Measurements from ENCODE around the gene MITF. TPM values are rescaled to one million over a fixed set of nuclear protein-coding genes. Genes with fewer than 3 reads are reported as not detected.

Gene MITF
- total RNA-seq, 1 donor from 2014 or later = 5.8 TPM

- no peak overlapping the region for H3K4me3 Mint-ChIP-seq (ENCODE audit: unreplicated experiment)
- no peaks in the 10 kb centered on the region for H3K36me3 Mint-ChIP-seq (ENCODE audit: unreplicated experiment)
- no peak overlapping the region for H3K27ac Mint-ChIP-seq (ENCODE audit: unreplicated experiment)
- H3K27me3 Mint-ChIP-seq (ENCODE audit: unreplicated experiment) = peaks cover 5% of the 10 kb centered on the region
- DNase-seq (ENCODE audit: extremely low spot score, unreplicated experiment) = no peak
- no peaks in the 10 kb centered on the region for H3K9me3 Mint-ChIP-seq (ENCODE audit: unreplicated experiment)
- no peak for TF ChIP-seq CTCF (IDR thresholded peaks at IDR 0.05)
- peaks cover 4% of the 10 kb centered on the region for H3K4me1 Mint-ChIP-seq (ENCODE audit: unreplicated experiment)
Measured at GRCh38 chr3:69724722-69725435, 14.4 kb upstream of the MITF start.

DNA sequence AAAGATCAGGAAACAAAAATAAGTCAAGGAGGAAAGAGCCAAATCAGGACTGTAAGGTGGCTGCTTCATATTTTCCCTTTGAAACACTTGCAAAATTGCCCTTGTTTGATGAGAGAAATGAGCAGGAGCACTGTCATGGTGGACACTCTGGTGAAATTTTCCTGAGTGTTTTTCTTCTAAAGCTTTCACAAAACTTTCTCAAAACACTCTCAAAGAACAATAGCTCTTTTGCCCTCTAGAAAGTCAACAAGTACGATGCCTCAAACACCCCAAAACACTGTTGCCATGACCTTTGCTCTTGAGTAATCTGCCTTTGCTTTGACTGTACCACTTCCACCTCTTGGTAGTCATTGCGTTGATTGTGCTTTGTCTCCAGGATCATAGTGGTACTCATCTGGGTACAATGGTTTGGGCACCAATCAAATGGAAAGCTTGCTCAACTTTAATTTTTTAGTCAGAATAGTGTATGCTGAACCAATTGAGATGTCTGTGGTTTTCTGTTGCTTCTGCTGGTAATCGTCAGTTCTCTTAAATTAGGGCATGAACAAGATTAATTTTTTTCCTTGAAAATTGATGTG, 13.2 kb upstream of the MITF start:
- TF ChIP-seq CTCF (IDR thresholded peaks at IDR 0.05) = no peak
- Mint-ChIP-seq H3K4me1 (ENCODE audit: unreplicated experiment) (peaks cover 4% of the 10 kb centered on the region), H3K27me3 (ENCODE audit: unreplicated experiment) (peaks cover 5% of the 10 kb centered on the region), H3K27ac (ENCODE audit: unreplicated experiment) (no peak overlapping the region), H3K36me3 (ENCODE audit: unreplicated experiment) (no peaks in the 10 kb centered on the region), H3K9me3 (ENCODE audit: unreplicated experiment) (no peaks in the 10 kb centered on the region), H3K4me3 (ENCODE audit: unreplicated experiment) (no peak overlapping the region)
- DNase-seq (ENCODE audit: extremely low spot score, unreplicated experiment) = no peak

- H3K4me3 Mint-ChIP-seq (ENCODE audit: unreplicated experiment) = no peak overlapping the region
- peaks cover 4% of the 10 kb centered on the region for H3K4me1 Mint-ChIP-seq (ENCODE audit: unreplicated experiment)
- no peaks in the 10 kb centered on the region for H3K9me3 Mint-ChIP-seq (ENCODE audit: unreplicated experiment)
- no peak for DNase-seq (ENCODE audit: extremely low spot score, unreplicated experiment)
- H3K36me3 Mint-ChIP-seq (ENCODE audit: unreplicated experiment) = no peaks in the 10 kb centered on the region
- TF ChIP-seq CTCF (IDR thresholded peaks at IDR 0.05) = no peak
- no peak overlapping the region for H3K27ac Mint-ChIP-seq (ENCODE audit: unreplicated experiment)
- peaks cover 20% of the 10 kb centered on the region for H3K27me3 Mint-ChIP-seq (ENCODE audit: unreplicated experiment)
Measured at GRCh38 chr3:69729147-69729919, 9.9 kb upstream of the MITF start.

DNA sequence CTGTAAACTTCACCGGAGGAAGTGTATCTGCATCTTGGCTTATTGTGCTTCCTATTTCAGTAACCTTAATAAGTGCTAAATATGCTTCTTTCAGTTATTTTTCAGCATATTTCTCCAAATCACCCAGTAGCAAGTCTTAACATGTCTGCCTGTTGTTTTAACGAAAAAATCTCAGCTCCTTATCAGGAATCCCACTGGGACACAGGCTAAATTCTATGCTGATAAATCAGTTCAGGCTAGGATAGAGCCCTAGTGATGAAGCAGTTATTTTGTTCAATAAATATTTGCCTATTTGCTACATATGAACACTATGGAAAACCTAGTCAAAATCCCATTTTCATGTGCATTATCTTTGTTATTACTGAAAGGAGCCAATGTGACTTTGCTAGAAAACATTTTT, 8.2 kb upstream of the MITF start:
- TF ChIP-seq CTCF (IDR thresholded peaks at IDR 0.05) = no peak
- no peaks in the 10 kb centered on the region for H3K4me1 Mint-ChIP-seq (ENCODE audit: unreplicated experiment)
- no peak for DNase-seq (ENCODE audit: extremely low spot score, unreplicated experiment)

DNA sequence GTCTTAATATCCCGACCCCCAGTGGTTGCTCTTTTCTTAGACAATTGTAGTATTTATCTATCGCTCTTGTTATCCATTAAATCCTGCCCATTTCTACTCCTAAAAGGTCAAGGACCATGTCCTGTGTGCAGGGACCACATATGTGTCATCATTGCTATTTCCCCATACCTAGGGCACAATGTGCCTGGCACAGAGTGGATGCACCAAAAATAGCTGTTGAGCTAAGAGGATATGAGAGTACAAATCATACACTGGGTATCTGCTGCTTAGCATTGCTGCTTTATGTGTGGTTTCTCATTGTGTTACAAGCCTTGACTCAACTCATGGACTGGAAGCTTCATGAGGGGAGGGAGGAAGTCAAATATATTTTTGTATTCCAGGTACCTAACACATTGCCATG, 3.4 kb upstream of the MITF start:
- H3K4me1 Mint-ChIP-seq (ENCODE audit: unreplicated experiment) = peaks cover 23% of the 10 kb centered on the region
- no peak overlapping the region for H3K4me3 Mint-ChIP-seq (ENCODE audit: unreplicated experiment)
- H3K27me3 Mint-ChIP-seq (ENCODE audit: unreplicated experiment) = peaks cover 30% of the 10 kb centered on the region
- no peaks in the 10 kb centered on the region for H3K9me3 Mint-ChIP-seq (ENCODE audit: unreplicated experiment)
- DNase-seq (ENCODE audit: extremely low spot score, unreplicated experiment) = no peak
- TF ChIP-seq CTCF (IDR thresholded peaks at IDR 0.05) = no peak
- no peaks in the 10 kb centered on the region for H3K36me3 Mint-ChIP-seq (ENCODE audit: unreplicated experiment)
- H3K27ac Mint-ChIP-seq (ENCODE audit: unreplicated experiment) = no peak overlapping the region

More for the DNA sequence above, 8.2 kb upstream of the MITF start:
- Mint-ChIP-seq H3K36me3 (ENCODE audit: unreplicated experiment) (no peaks in the 10 kb centered on the region), H3K27me3 (ENCODE audit: unreplicated experiment) (peaks cover 33% of the 10 kb centered on the region), H3K27ac (ENCODE audit: unreplicated experiment) (no peak overlapping the region), H3K4me3 (ENCODE audit: unreplicated experiment) (no peak overlapping the region), H3K9me3 (ENCODE audit: unreplicated experiment) (no peaks in the 10 kb centered on the region)

Data from osteocyte (in vitro differentiated cells).